HepG2 (cell line): ENCODE data around the gene PIR. TPM values are rescaled to one million over a fixed set of nuclear protein-coding genes. Genes with fewer than 3 reads are reported as not detected.

ENCODE experiments used
- ATAC-seq: fragments of 200-7000 bp; cut with Tn5 transposase; 3 replicates; pipeline ENCODE4 v1.9.1; 2020; ENCODE audit warnings: mild to moderate bottlenecking, moderate library complexity
- BruUV-seq: library from RNA; stranded (reverse); fragments of 400-500 nt; replicated peaks from 2 replicates; lab custom pipeline; 2021; lab: Mats Ljungman, UMichigan
- CTCF ChIA-PET: fragments of 300-600 bp; formaldehyde crosslinking; extraction: SDS; loops from one replicate; lab custom pipeline; 2021; ENCODE audit warnings: low total read pairs, inconsistent platforms, low intra/inter-chr PET ratio; lab: Yijun Ruan, JAX
- POLR2A ChIA-PET: fragments of 350-600 bp; sonication (Branson Sonifier 250); formaldehyde crosslinking; loops from one replicate; lab custom pipeline; 2020; ENCODE audit warnings: antibody characterized with exemption, inconsistent platforms; lab: Yijun Ruan, JAX
- DNase-seq: peaks from one replicate; pipeline ENCODE4 v3.0.0-alpha.2; 2015; ENCODE audit warnings: low spot score
- FAIRE-seq: peaks from 3 replicates; lab custom pipeline; 2011; peaks lifted over from hg19 to GRCh38; lab: Jason Lieb, UNC
- H2AFZ ChIP-seq: one replicate; pipeline ENCODE4 v1.6.1; 2011; ENCODE audit warnings: low read length, inconsistent platforms
- H3K27ac ChIP-seq: fragments of 300-600 bp; 3 replicates; pipeline ENCODE4 v1.8.0; 2011; ENCODE audit warnings: mixed run types, mild to moderate bottlenecking, mixed read lengths, low read length, inconsistent platforms; ENCODE audit not compliant: insufficient read depth; ENCODE audit errors: extremely low read length
- H3K27me3 ChIP-seq, 2 experiments: fragments of 200-600 bp in 1 of 2; 2 replicates in 1 of 2; 3 replicates in 1 of 2; pipeline versions ENCODE4 v1.6.0 to v1.8.0; 2011; ENCODE audit warnings: low read length in 2 of 2, mild to moderate bottlenecking in 2 of 2, moderate library complexity in 2 of 2, inconsistent platforms in 1 of 2; ENCODE audit not compliant: insufficient read depth in 2 of 2, control insufficient read depth in 1 of 2
- H3K36me3 ChIP-seq, 2 experiments: fragments of 200-600 bp in 1 of 2; replicated peaks in 1 of 2; 2 replicates in 1 of 2; 3 replicates in 1 of 2; pipeline versions ENCODE4 v1.5.1 to v1.8.0; 2011; ENCODE audit warnings: low read length in 2 of 2, inconsistent platforms in 1 of 2; ENCODE audit not compliant: insufficient read depth in 2 of 2, control insufficient read depth in 1 of 2
- H3K4me1 ChIP-seq: 2 replicates; pipeline ENCODE4 v1.5.1; 2012; ENCODE audit warnings: low read length, inconsistent platforms; ENCODE audit not compliant: insufficient read depth
- H3K4me2 ChIP-seq: 2 replicates; pipeline ENCODE4 v1.6.0; 2011; ENCODE audit warnings: low read depth, low read length, inconsistent platforms
- H3K4me3 ChIP-seq, 3 experiments: fragments of 200-600 bp in 1 of 3; sonication (generic), shearing (Covaris generic) in 1 of 3; replicated peaks in 1 of 3; 2 replicates each; pipeline ENCODE4 v1.5.1; 2011 to 2016; ENCODE audit warnings: low read length in 3 of 3, inconsistent platforms in 2 of 3, low read depth in 2 of 3, mild to moderate bottlenecking in 2 of 3, control low read depth in 1 of 3, mixed read lengths in 1 of 3; ENCODE audit not compliant: insufficient read depth in 1 of 3
- H3K79me2 ChIP-seq: one replicate; pipeline ENCODE4 v1.6.1; 2011; ENCODE audit warnings: low read length, inconsistent platforms; ENCODE audit not compliant: insufficient read depth
- H3K9ac ChIP-seq: 2 replicates; pipeline ENCODE4 v1.6.0; 2011; ENCODE audit warnings: mild to moderate bottlenecking, low read depth, low read length, inconsistent platforms; ENCODE audit not compliant: insufficient read depth
- H3K9me3 ChIP-seq: 2 replicates; pipeline ENCODE4 v1.5.1; 2012; ENCODE audit warnings: mild to moderate bottlenecking, low read length
- H4K20me1 ChIP-seq: 2 replicates; pipeline ENCODE4 v1.6.0; 2011; ENCODE audit warnings: inconsistent platforms, mild to moderate bottlenecking, low read length, moderate library complexity; ENCODE audit not compliant: insufficient read depth
- ATF7-NPFF ChIP-seq: sonication (generic); formaldehyde crosslinking; IDR thresholded peaks from 2 replicates; pipeline ENCODE4 v1.8.1; 2023; ENCODE audit warnings: mild to moderate bottlenecking, low read depth, missing genetic modification reagents, moderate library complexity
- HNRNPUL1 ChIP-seq: fragments of 200-400 bp; formaldehyde crosslinking; IDR thresholded peaks from 2 replicates; pipeline ENCODE4 v1.6.1; 2017; ENCODE audit warnings: low read depth, mild to moderate bottlenecking, low read length, moderate library complexity
- POLR2AphosphoS5 ChIP-seq: IDR thresholded peaks from 2 replicates; pipeline ENCODE4 v1.6.1; 2012; ENCODE audit warnings: low read depth, low read length
- STAT6 ChIP-seq: sonication (generic); formaldehyde crosslinking; IDR thresholded peaks from 2 replicates; pipeline ENCODE4 v1.4.0; 2020; ENCODE audit warnings: missing genetic modification reagents, mild to moderate bottlenecking, borderline replicate concordance
- ZNF879 ChIP-seq: sonication (generic); formaldehyde crosslinking; IDR thresholded peaks from 2 replicates; pipeline ENCODE4 v1.8.1; 2023; ENCODE audit warnings: missing genetic modification reagents
- WGBS: methylation state at CpG from one replicate; pipeline ENCODE4 v1.1.6; 2017; ENCODE audit warnings: low lambda C conversion rate; 5-methylcytosine and 5-hydroxymethylcytosine counted together
- in situ Hi-C: cut with HindIII; loops from 2 replicates; pipeline ENCODE4 v1.10.0; 2017; ENCODE audit warnings: low pct_unique_long_range_greater_than_20kb; ENCODE audit not compliant: extremely low pct_ligation_motif_present
- intact Hi-C: fragments of 100-400 bp; cut with micrococcal nuclease; formaldehyde crosslinking; loops from one replicate; pipeline ENCODE4 v1.10.0; 2022; ENCODE audit not compliant: unreplicated experiment
- polyA plus RNA-seq, 8 experiments: library from polyadenylated mRNA; depleted of rRNA in 3 of 8; stranded (reverse) in 7 of 8; unstranded in 1 of 8; fragments of >200 nt; fragmentation: Illumina TruSeq in 4 of 8; extraction: Trizol in 4 of 8; gene quantifications; 2 replicates each; pipeline versions ENCODE4 v1.2.1 to v1.2.3, GENCODE V29; 2011 to 2016; ENCODE audit warnings: low read depth in 4 of 8, missing spikeins in 1 of 8, mixed read lengths in 1 of 8; ENCODE audit not compliant: insufficient read depth in 1 of 8
- total RNA-seq, 5 experiments: library from RNA; depleted of rRNA; stranded (reverse); fragments of >200 nt; fragmentation: Illumina TruSeq; extraction: Trizol; gene quantifications; 2 replicates each; pipeline ENCODE4 v1.2.3, GENCODE V29; 2016; ENCODE audit warnings: low read depth in 1 of 5

Gene PIR
- total and polyA plus RNA-seq, 2 of the 13 experiments (the other 11 are each of a cell fraction or from before 2014, with no cell fraction given) = 12.2 to 38.0 TPM

DNA sequence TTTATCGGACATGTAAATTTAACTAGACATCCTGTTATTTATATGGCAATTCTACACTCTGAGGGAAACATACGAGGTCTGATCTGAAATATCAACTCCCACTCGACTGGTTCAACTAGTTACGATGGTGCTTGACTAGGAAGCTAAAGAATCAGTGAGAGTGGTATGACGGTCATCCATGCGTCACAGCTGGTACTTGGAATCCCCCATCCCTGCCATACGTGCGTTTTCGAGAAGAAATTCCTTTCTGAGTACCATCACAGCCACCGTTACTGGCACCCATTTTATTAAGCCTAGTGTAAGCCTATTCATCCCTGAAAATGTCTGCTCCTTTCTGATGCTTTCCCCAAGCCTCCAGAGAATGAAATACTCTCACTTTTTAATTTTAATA, 157.1 kb downstream of the PIR start:
- Histone ChIP-seq H3K9ac (peak overlapping the region; percentile 34; the same call in 1 of the 2 replicates), H3K79me2 (peaks cover 11% of the 10 kb centered on the region), H3K36me3 (peaks cover 2 to 7% of the 10 kb centered on the region in 2 experiments; a peak in 3 of 5 replicates), H3K4me3 (peak overlapping the region; percentile 44 to 63 (median 55); a peak in 5 of 6 replicates), H3K4me1 (peaks cover 7% of the 10 kb centered on the region; the same call in 1 of the 2 replicates)
- BruUV-seq = no TSS peak
- FAIRE-seq = no peak
- CTCF ChIA-PET = no interaction called here
- no peak for ATAC-seq
- DNase-seq = no peak
- under 1% methylated on average over 10 of the region's 10 CpGs for WGBS
- TF ChIP-seq STAT6 = no peak
- TF ChIP-seq, all 625 proteins: peak for 0
- Histone ChIP-seq H2AFZ (peak overlapping the region; percentile 42), H4K20me1 (no peaks in the 10 kb centered on the region), H3K9me3 (no peaks in the 10 kb centered on the region), H3K4me2 (peak overlapping the region; percentile 95), H3K27ac (no peak overlapping the region), H3K27me3 (no peaks in the 10 kb centered on the region; a peak in 1 of 5 replicates)
- intact Hi-C loops (no loop called here), in situ Hi-C loops (loop anchor here (25.0 kb wide), 1 partner anchor 351 kb away; no protein-coding TSS in a partner anchor)
- POLR2A ChIA-PET = no interaction called here

DNA sequence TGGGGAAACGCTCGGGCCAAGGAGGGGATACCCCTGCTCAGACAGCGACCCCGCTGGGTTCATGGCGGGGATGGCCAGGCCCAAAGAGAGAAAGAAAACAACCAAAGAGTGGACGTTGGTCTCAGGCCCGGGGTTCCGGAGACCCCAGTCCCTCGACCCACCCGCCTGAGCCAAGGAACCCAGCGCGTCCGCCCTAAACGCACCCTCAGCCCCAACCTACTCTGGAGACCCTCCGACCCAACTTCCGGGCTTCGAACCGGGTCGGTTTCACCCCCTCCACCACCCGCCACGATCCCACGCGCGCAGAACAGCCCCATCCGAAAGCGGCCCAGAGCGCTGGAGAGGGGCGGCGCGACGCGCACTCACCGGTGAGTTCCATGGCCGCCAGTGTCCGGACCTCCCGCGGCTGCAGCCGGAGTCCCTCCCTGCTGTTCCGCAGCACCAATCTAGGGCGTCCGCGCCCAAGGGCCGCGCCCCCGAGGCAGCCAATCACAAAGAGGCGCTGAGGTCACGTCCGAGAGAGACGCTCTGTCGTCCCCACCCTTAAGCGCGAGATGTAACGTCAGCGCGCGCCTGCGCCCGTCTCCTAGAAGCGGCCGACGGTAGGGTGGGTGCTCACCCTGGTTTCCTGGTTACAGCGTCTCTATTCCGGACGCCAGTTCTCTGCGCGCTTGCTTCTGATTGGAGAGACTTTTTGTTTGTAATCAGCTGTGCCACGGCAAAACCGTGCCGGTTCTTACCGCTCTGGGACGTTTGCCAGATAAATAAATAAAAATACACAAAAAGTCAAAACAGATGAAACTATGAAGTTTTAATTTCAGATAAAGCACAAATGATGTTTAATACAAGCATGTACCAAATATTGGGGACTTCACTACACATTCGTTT, 157.8 kb downstream of the PIR start, which contains the start of gene PIGA:
Gene PIGA (minus strand): TSS at position 389 of the 888 bp plus-strand sequence. CDS start 3,593 bp downstream, outside the sequence.
- ATAC-seq = peak; percentile 100
- ChIA-PET CTCF (no interaction called here), POLR2A (no interaction called here)
- WGBS = 0% methylated on average over 6 of the region's 72 CpGs
- Histone ChIP-seq H3K4me1 (peaks cover 7% of the 10 kb centered on the region; the same call in 1 of the 2 replicates), H3K9me3 (no peaks in the 10 kb centered on the region), H3K36me3 (peaks cover 2 to 8% of the 10 kb centered on the region in 2 experiments; a peak in 3 of 5 replicates), H3K27ac (peak within 1 kb of the TSS; percentile 72), H2AFZ (peak within 1 kb of the TSS; percentile 42), H3K4me2 (peak within 1 kb of the TSS; percentile 95), H3K4me3 (peak within 1 kb of the TSS; percentile 77 to 85 (median 80)), H3K79me2 (peaks cover 11% of the 10 kb centered on the region), H4K20me1 (no peaks in the 10 kb centered on the region), H3K27me3 (no peaks in the 10 kb centered on the region; a peak in 1 of 5 replicates), H3K9ac (peak within 1 kb of the TSS; percentile 77)
- FAIRE-seq = peak; percentile 96
- in situ Hi-C loops = loop anchor here (25.0 kb wide), 1 partner anchor 352 kb away; no protein-coding TSS in a partner anchor
- peak; percentile 90 for DNase-seq
- intact Hi-C loops = loop anchor here (2.0 kb wide), 1 partner anchor 67 kb away; no protein-coding TSS in a partner anchor
- no TSS peak for BruUV-seq
- TF ChIP-seq ZNF879 (CRISPR knock-in tag) (no peak), POLR2AphosphoS5 (peak; percentile 76), HNRNPUL1 (no peak), ATF7-NPFF (0 out of 2 replicates have a peak, but pooled peaks have one; percentile 32)
